Right cardiac atrium (tissue), 5 donors: ENCODE measurements around the gene XPO5. TPM values are rescaled to one million over a fixed set of nuclear protein-coding genes. Genes with fewer than 3 reads are reported as not detected.

ENCODE experiments used
- ATAC-seq, 2 donors: fragments of 200-7000 bp; cut with Tn5 transposase; one replicate each; pipeline versions ENCODE4 v1.8.0 to v1.9.1; 2020; ENCODE audit warnings: moderate library complexity in 2 of 2, mild to moderate bottlenecking in 1 of 2
- DNase-seq, 3 donors: peaks; one replicate each; pipeline ENCODE4 v3.0.0-alpha.2; 2020
- H3K27ac ChIP-seq: one replicate; pipeline ENCODE4 v1.5.1; 2013; ENCODE audit warnings: mild to moderate bottlenecking, low read length, control low read depth, moderate library complexity
- H3K27me3 ChIP-seq: one replicate; pipeline ENCODE4 v1.6.1; 2013; ENCODE audit not compliant: control insufficient read depth, insufficient read depth
- H3K4me1 ChIP-seq: one replicate; pipeline ENCODE4 v1.6.1; 2013; ENCODE audit warnings: low read length; ENCODE audit not compliant: control insufficient read depth, insufficient read depth
- H3K4me3 ChIP-seq: one replicate; pipeline ENCODE4 v1.5.1; 2013; ENCODE audit warnings: low read length, control low read depth
- H3K9me3 ChIP-seq: one replicate; pipeline ENCODE4 v1.6.1; 2013; ENCODE audit warnings: low read length; ENCODE audit not compliant: control insufficient read depth
- WGBS: extraction: QIAGEN DNeasy Blood & Tissue Kit; methylation state at CpG from one replicate; pipeline ENCODE4 v1.1.7; 2013; 5-methylcytosine and 5-hydroxymethylcytosine counted together
- intact Hi-C, 4 donors: fragments of 100-400 bp; cut with DNase I; formaldehyde crosslinking; loops; one replicate each; pipeline versions ENCODE4 v1.11.0 to v1.14.0; 2022 to 2023
- polyA plus RNA-seq: library from polyadenylated mRNA; stranded (reverse); fragments of 200-250 nt; gene quantifications from one replicate; pipeline ENCODE4 v1.2.3, GENCODE V29; 2013
- total RNA-seq, 4 donors: library from RNA; stranded (reverse); fragmentation: NEBNext Ultra II Directional; extraction: Animal tissue kit (Norgen Biotek cat#: 25700); gene quantifications; one replicate each; pipeline ENCODE4 v1.2.1, GENCODE V29; 2021
- donor health status: healthy with polysubstance abuse.
- donor health status: DM: no; HTN: yes; CAD: no.
- donor health status: DM: no; HTN: no; CAD: no.
- donor health status: DM: no; HTN: yes; CAD: no; lungs with severe emphysema.
- donor health status: DM: yes; HTN: yes; CAD: no.

XPO5 gene
- total and polyA plus RNA-seq, 5 donors = 4.9 to 18.5 (median 12.5) TPM

DNA sequence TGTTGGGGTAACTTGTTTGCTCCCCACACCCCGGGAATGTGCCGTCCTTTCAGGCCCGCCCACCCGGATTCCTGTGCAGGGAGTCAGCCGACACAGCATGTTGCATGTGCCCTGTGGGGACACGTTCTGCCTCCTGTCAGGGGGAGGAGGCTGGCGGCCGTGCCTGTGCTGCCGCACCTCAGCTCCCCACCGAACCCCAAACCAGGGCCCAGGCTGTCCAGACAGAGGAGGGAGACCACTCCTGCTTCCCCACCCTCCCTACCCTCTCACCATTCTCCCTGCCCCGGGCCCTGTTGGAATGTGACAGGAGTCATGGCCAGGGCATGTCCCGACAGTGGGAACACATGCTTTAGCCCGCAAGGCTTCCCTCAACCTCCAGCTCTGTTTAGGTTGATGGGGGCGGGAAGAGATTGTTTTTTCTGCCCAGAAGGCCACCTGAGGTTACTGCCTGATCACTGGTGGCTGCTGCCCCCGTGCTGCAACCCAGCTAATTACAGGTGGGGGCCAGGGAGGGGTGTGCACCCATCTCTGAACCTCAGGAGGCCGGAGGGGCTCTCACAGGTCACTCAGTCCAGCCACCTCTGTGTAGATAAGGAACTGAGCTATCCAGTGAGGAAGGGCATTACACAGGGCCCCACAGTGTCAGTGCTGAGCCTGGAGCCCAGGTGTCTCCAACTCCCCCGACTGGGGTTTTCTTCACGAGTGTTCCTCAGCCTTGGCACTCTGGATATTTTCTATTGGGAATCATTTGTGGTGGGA, 79.3 kb downstream of the XPO5 start:
- H3K4me1 ChIP-seq = peaks cover 20% of the 10 kb centered on the region
- no peak overlapping the region for H3K27ac ChIP-seq
- ATAC-seq = peak in 1 of 2 donors; percentile 7

DNA sequence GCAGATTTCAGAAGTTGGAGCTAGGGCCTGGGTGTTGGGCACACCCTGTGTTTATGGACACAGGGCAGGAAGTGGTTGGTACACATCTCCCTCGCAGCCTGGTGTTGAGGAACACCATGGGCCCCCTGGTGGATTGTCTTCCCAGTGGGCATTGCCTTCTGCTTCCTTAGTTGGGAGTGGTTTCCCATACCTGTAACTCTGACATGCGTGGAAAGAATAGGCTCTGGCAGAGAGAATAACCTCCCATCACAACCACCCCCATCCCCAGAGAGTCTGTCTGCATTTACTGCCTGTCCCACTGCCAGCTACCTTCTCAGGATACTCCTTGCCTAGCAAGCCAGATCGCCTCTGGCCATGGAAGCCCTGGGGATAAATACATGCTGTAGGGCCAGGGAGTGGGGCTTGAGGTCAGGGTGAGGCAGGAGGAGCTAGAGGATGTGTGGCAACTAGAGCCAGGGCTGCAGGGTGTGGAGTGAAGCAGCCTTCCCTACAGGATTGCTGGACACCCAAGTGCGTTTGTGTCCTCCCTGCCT, 80.4 kb downstream of the XPO5 start:
- 79% methylated on average over 4 of the region's 4 CpGs for WGBS
- intact Hi-C loops = loop anchor here in 1 of 4 donors (5.0 kb wide), 1 partner anchor 43 kb away; no protein-coding TSS in a partner anchor
- DNase-seq (no peak), ATAC-seq (no peak)
- H3K4me3 ChIP-seq = no peak overlapping the region
- no peaks in the 10 kb centered on the region for H3K9me3 ChIP-seq
- no peaks in the 10 kb centered on the region for H3K27me3 ChIP-seq
- peaks cover 18% of the 10 kb centered on the region for H3K4me1 ChIP-seq
- no peak overlapping the region for H3K27ac ChIP-seq

More for the DNA sequence above, 79.3 kb downstream of the XPO5 start:
- no peaks in the 10 kb centered on the region for H3K27me3 ChIP-seq
- no peaks in the 10 kb centered on the region for H3K9me3 ChIP-seq
- 49% methylated on average over 18 of the region's 18 CpGs for WGBS
- no peak overlapping the region for H3K4me3 ChIP-seq
- DNase-seq = peak in 2 of 3 donors; percentile 71 to 73
- intact Hi-C loops = loop anchor here in 1 of 4 donors (5.0 kb wide), 1 partner anchor 44 kb away; no protein-coding TSS in a partner anchor

DNA sequence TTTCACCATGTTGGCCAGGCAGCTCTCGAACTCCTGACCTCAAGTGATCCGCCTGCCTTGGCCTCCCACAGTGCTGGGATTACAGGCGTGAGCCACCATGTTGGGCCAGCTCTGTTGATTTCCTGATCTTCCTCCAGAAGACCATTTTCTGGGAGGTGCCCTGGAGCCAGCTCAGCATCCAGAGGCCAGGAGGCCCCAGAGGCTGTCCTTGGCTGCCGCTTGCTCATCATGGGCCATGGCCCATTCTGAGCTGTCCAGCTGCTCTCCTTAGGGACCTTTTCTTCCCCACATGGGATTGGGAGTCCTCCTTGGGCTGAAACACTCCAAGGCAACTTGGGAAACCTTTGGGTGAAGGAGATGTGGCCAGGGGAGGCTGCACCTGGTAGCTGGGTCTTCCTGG, 81.1 kb downstream of the XPO5 start:
- intact Hi-C loops = loop anchor here in 1 of 4 donors (5.0 kb wide), 1 partner anchor 42 kb away; no protein-coding TSS in a partner anchor
- Histone ChIP-seq H3K27me3 (no peaks in the 10 kb centered on the region), H3K9me3 (no peaks in the 10 kb centered on the region), H3K4me1 (peaks cover 19% of the 10 kb centered on the region), H3K27ac (no peak overlapping the region), H3K4me3 (no peak overlapping the region)
- DNase-seq = no peak
- 96% methylated on average over 4 of the region's 4 CpGs for WGBS
- no peak for ATAC-seq

DNA sequence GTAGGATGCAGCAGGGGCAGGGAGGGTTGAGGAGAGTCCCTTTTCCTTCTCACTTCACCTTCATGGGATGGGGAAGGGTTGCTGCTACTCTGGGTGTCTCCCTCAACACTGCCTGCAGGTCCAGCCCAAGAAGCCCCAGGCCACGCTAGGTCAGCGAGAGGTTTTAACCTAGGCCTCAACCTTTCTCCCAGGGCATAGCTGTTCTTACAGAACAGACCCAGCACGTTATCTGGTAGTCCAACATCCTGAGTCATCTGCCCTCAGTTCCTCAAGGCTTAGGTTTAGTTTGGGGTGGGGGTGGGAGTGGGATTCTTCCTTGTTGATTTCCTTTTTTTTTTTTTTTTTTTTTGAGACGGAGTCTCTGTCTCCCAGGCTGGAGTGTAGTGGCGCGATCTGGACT, 81.5 kb downstream of the XPO5 start:
- intact Hi-C loops = no loop called here
- Histone ChIP-seq H3K4me3 (no peak overlapping the region), H3K27ac (no peak overlapping the region), H3K27me3 (no peaks in the 10 kb centered on the region), H3K4me1 (peaks cover 23% of the 10 kb centered on the region), H3K9me3 (no peaks in the 10 kb centered on the region)
- DNase-seq = no peak
- WGBS = 91% methylated on average over 6 of the region's 6 CpGs
- ATAC-seq = no peak

DNA sequence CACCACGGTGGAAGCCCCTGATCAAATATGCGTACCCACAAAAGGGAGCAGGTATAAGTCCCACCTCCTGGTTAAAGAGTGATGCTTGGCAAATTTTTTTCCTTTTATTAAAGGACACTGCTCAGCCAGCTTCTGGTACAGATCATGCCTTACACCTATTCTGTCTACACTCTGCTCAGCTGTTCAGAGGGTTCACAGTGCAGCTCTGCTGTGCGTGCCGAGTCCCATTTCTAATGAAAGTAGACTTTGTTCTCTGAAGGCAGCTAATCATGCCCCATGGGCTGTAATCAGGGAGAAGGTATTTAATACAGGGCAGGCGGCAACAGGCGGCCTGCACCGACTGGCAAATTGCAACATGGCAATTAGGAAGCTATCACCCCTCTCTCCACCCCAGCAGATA, 82.0 kb downstream of the XPO5 start:
- Histone ChIP-seq H3K27ac (no peak overlapping the region), H3K4me3 (no peak overlapping the region), H3K27me3 (no peaks in the 10 kb centered on the region), H3K4me1 (peaks cover 22% of the 10 kb centered on the region), H3K9me3 (no peaks in the 10 kb centered on the region)
- WGBS = 89% methylated on average over 7 of the region's 7 CpGs
- intact Hi-C loops = no loop called here
- ATAC-seq = no peak
- DNase-seq = no peak

DNA sequence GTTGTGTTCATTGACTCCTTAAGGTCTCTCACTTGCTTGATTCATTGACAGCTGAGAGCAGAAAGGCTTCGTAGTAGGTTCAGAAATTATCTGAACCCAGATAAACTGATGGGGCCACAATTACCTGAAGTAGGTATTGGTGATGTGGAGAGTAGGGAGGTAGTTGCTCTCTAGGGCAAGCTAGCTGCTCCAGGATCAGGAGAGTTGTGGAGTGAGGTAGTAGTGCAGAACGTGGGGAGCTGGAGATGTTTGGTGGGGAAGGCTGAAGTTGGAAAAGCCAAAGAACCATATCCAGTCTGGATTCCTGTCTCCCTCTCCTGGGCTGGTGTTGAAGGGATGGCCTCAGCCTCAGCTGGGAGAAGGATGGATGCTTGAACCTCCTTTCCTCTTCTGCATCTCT, 82.6 kb downstream of the XPO5 start:
- WGBS = 88% methylated on average over 2 of the region's 2 CpGs
- no peaks in the 10 kb centered on the region for H3K9me3 ChIP-seq
- DNase-seq (no peak), ATAC-seq (no peak)
- H3K27ac ChIP-seq = no peak overlapping the region
- intact Hi-C loops = no loop called here
- no peaks in the 10 kb centered on the region for H3K27me3 ChIP-seq
- no peak overlapping the region for H3K4me3 ChIP-seq
- H3K4me1 ChIP-seq = peaks cover 22% of the 10 kb centered on the region

DNA sequence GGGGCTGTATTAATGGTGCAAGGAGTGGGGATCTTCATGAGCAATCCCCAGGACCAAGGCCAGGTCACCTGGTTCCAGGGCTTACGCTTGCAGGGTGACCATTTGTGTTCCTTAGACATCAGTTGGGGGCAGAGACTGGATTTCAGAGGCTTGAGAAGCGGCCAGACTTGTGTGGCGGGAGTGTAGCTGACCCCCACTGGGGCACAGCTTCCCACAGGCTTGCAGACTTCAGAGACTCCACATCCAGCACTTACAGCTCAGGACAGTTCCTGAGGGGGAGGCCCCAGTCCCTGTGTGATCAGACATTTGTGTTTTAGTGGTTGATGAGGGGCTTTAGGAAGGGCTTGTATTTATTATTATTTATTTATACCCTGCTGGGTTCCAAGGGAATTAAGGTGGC, 83.2 kb downstream of the XPO5 start:
- intact Hi-C loops = no loop called here
- WGBS = 49% methylated on average over 3 of the region's 3 CpGs
- Histone ChIP-seq H3K4me1 (peaks cover 22% of the 10 kb centered on the region), H3K27ac (no peak overlapping the region), H3K4me3 (no peak overlapping the region), H3K9me3 (no peaks in the 10 kb centered on the region), H3K27me3 (no peaks in the 10 kb centered on the region)
- ATAC-seq (no peak), DNase-seq (no peak)

GRCh38 chr6:43491750-43492661, 83.8 kb downstream of the XPO5 start:
- intact Hi-C loops = no loop called here
- Histone ChIP-seq H3K27ac (peak overlapping the region; percentile 58), H3K4me3 (no peak overlapping the region), H3K9me3 (no peaks in the 10 kb centered on the region), H3K27me3 (no peaks in the 10 kb centered on the region), H3K4me1 (peaks cover 22% of the 10 kb centered on the region)
- DNase-seq (peak; percentile 87 to 94 (median 93)), ATAC-seq (peak; percentile 82 to 84)
- WGBS = 19% methylated on average over 10 of the region's 10 CpGs

DNA sequence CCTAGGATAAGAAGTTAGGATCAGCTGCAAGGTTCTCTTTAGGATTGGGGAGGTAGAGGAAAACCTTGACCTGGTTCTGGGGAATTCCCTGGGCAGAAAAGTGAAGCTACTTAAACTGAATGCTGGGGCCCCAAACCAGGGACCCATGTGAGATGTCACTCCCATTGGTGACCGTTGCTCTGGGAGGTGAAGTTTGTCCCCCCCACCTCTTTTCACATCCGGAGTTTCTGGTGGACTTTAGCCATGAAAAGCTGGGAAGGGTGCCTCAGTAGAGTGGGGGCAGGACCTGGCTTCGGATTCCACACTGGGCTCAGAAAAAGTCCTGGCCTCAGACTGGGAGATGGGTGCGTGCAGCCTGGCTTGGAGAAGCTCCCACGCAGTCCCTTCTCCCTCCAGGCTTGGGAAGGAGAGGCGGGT, 85.3 kb downstream of the XPO5 start:
- DNase-seq (peak in 1 of 3 donors; percentile 54), ATAC-seq (no peak)
- whole genome bisulfite sequencing = 48% methylated on average over 6 of the region's 6 CpGs
- Histone ChIP-seq H3K4me3 (no peak overlapping the region), H3K9me3 (no peaks in the 10 kb centered on the region), H3K27me3 (no peaks in the 10 kb centered on the region), H3K4me1 (peaks cover 19% of the 10 kb centered on the region), H3K27ac (no peak overlapping the region)
- intact Hi-C loops = no loop called here

DNA sequence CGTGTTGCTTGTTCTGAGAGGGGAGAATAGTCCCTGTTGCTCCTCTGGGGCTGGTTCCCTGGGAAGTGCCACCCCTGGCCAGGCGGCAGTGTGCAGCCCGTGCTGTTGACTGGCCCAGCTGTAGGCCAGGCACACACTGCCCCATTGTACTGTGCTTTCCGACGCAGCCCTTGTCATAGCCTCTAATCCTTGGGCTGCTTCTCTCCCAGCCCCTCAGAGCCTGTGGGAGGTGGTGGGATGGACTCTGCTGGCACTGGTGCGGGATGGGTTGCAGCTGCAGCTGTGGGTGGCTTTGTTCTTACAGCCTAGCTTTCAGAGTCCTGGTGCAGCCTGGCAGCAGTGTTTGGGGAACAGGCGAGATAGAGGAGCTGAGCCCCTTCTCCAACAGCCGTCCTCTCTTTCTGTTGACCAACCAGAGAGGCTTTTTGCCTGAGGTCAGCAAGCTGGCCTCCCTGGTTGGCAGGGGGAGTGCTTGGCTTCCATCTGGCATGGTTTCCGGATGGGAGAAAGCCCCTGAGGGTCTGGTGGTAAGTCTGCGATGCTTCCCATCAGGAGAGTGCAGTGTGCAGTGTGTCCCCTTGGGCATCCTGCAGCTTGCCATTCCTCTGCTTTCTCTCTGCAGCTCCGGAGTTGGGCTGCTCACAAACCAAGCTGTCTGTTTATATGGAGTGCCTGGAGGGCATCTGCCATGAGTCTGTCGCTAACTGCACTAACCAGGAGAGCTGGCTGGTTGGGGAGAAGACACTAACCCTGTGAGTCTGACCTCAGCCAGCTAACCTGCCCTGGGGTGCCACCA, 86.4 kb downstream of the XPO5 start:
- WGBS = 69% methylated on average over 12 of the region's 12 CpGs
- DNase-seq (peak in 1 of 3 donors; percentile 51), ATAC-seq (peak in 1 of 2 donors; percentile 18)
- intact Hi-C loops = no loop called here
- no peaks in the 10 kb centered on the region for H3K9me3 ChIP-seq
- no peaks in the 10 kb centered on the region for H3K27me3 ChIP-seq
- H3K4me3 ChIP-seq = no peak overlapping the region
- no peak overlapping the region for H3K27ac ChIP-seq
- peaks cover 18% of the 10 kb centered on the region for H3K4me1 ChIP-seq
